Heart right ventricle (tissue), 16 donors: ENCODE results near the gene EFCAB7. TPM values are rescaled to one million over a fixed set of nuclear protein-coding genes. Genes with fewer than 3 reads are reported as not detected.

Source experiments
- ATAC-seq, 8 donors: fragments of 200-7000 bp; cut with Tn5 transposase; one replicate each; pipeline ENCODE4 v1.9.1; 2020; ENCODE audit warnings: mild to moderate bottlenecking in 8 of 8, moderate library complexity in 8 of 8, moderate number of reproducible peaks in 1 of 8
- DNase-seq, 2 donors: peaks; one replicate each; pipeline ENCODE4 v3.0.0-alpha.2; 2020
- H3K27ac ChIP-seq, 10 donors: fragments of 200-600 bp; sonication (generic) in 2 of 10; one replicate each; pipeline versions ENCODE4 v1.5.0 to v1.8.0; 2020 to 2022; ENCODE audit warnings: mild to moderate bottlenecking in 3 of 10
- H3K27me3 ChIP-seq, 7 donors: fragments of 200-600 bp; one replicate each; pipeline ENCODE4 v1.8.0; 2021 to 2022; ENCODE audit warnings: mild to moderate bottlenecking in 2 of 7
- H3K36me3 ChIP-seq, 9 donors: fragments of 200-600 bp; sonication (generic) in 1 of 9; one replicate each; pipeline versions ENCODE4 v1.5.0 to v1.8.0; 2020 to 2022; ENCODE audit warnings: mild to moderate bottlenecking in 2 of 9
- H3K4me1 ChIP-seq, 9 donors: fragments of 200-600 bp; sonication (generic) in 1 of 9; one replicate each; pipeline versions ENCODE4 v1.5.0 to v1.8.0; 2020 to 2022; ENCODE audit warnings: mild to moderate bottlenecking in 4 of 9
- H3K4me3 ChIP-seq, 10 donors: fragments of 200-600 bp; sonication (generic) in 2 of 10; one replicate each; pipeline versions ENCODE4 v1.5.0 to v1.8.0; 2020 to 2022; ENCODE audit warnings: mild to moderate bottlenecking in 7 of 10, moderate library complexity in 2 of 10
- H3K9me3 ChIP-seq, 11 donors: fragments of 200-600 bp in 10 of 11; sonication (generic) in 2 of 11; one replicate each; pipeline versions ENCODE4 v1.5.0 to v1.8.0; 2013 to 2022; ENCODE audit warnings: mild to moderate bottlenecking in 2 of 11, control low read depth in 1 of 11, moderate library complexity in 1 of 11
- CTCF ChIP-seq, 9 donors: fragments of 200-600 bp; sonication (generic) in 2 of 9; IDR thresholded peaks; one replicate each; pipeline versions ENCODE4 v1.5.0 to v1.8.0; 2021 to 2022; ENCODE audit warnings: antibody characterized with exemption in 9 of 9, mild to moderate bottlenecking in 5 of 9, moderate library complexity in 1 of 9
- WGBS, 2 donors: extraction: QIAGEN DNeasy Blood & Tissue Kit; methylation state at CpG; one replicate each; pipeline ENCODE4 v1.1.7; 2013; ENCODE audit warnings: inconsistent platforms in 1 of 2; 5-methylcytosine and 5-hydroxymethylcytosine counted together
- intact Hi-C, 10 donors: fragments of 100-400 bp; cut with DNase I; formaldehyde crosslinking; loops; one replicate each; pipeline versions ENCODE4 v1.11.1 to v1.14.2; 2022
- polyA plus RNA-seq, 2 donors: library from polyadenylated mRNA; stranded (reverse); fragments of 200-250 nt; gene quantifications; one replicate each; pipeline ENCODE4 v1.2.3, GENCODE V29; 2013
- total RNA-seq, 10 donors: library from RNA; stranded (reverse); fragmentation: NEBNext Ultra II Directional in 3 of 10; extraction: Animal tissue kit (Norgen Biotek cat#: 25700) in 3 of 10; gene quantifications; one replicate each; pipeline versions ENCODE4 v1.2.1 to v1.2.4, GENCODE V29; 2021 to 2023
- donor health status: Arrhythmogenic right ventricular cardiomyopathy.
- donor health status: ischemic (EF 13 %, LVEDD 7.1; RV severe dilation, severe dysfunction).
- donor health status: healthy with polysubstance abuse.
- donor health status: DM: no; HTN: yes; CAD: no.
- donor health status: DM: no; HTN: no; CAD: no.
- donor health status: ischemic (EF 25% LVEDD 6.9; RV normal size, moderate dysfunction).
- donor health status: ischemic (EF 25% LVEDD 5.7; RV mildly dilated, moderate dysfunction).
- donor health status: healthy.
- donor health status: DM: yes; HTN: yes; CAD: no.
- donor health status: Ischemic cardiomyopathy.
- donor health status: ischemic (EF 35%, LVEDD 5.7; RV mildly dilated, moderate dysfunction).
- donor health status: nonischemic (EF 11% LVEDD 7.7; RV severe dilation, severe dysfunction).
- donor health status: DM: yes; HTN: yes; CAD: no.
- donor health status: PGD.
- donor health status: ischemic (EF 29% LVEDD 5.4; RV normal size, mild dysfunction).
- donor health status: nonischemic (EF 23%, LVEDD 6.1; RV moderate dilation, normal function).

Gene EFCAB7
- total and polyA plus RNA-seq, 12 donors = 2.3 to 10.7 (median 8.1) TPM

DNA sequence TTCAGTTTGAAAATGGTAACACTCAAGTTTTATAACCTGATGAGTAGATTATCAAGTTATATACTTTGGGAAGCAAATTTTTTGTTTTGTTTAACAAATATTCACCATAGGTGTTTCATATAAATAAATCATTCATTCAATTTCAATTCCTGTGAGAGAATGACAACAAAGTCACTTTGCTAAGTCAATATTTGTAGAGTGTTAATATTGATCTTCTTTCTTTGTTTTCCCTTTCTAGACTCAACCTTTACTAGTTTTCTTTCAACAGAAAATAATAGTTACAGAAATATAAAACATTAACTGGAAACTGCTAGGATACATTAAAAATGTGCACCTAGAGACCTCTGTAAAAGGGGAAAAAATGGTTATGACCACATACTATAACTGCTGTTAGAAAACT lies 11.1 kb downstream of the EFCAB7 start:
- DNase-seq = no peak
- Histone ChIP-seq H3K27ac (no peak overlapping the region), H3K4me1 (no peaks in the 10 kb centered on the region), H3K9me3 (no peaks in the 10 kb centered on the region), H3K36me3 (peaks cover 0 to 74% (median 6%) of the 10 kb centered on the region in 9 donors), H3K4me3 (no peak overlapping the region), H3K27me3 (no peaks in the 10 kb centered on the region)
- ATAC-seq = no peak
- intact Hi-C loops = loop anchor here in 4 of 10 donors (10.0 kb wide), 3 partner anchors 70 to 700 kb away; no protein-coding TSS in a partner anchor
- TF ChIP-seq CTCF (IDR thresholded peaks at IDR 0.05) = no peak

GRCh38 chr1:63537006-63537405 lies 13.7 kb downstream of the EFCAB7 start:
- H3K27ac ChIP-seq = no peak overlapping the region
- H3K9me3 ChIP-seq = no peaks in the 10 kb centered on the region
- no peak for ATAC-seq
- H3K36me3 ChIP-seq = peaks cover 0 to 80% (median 6%) of the 10 kb centered on the region in 9 donors
- no peak overlapping the region for H3K4me3 ChIP-seq
- intact Hi-C loops = loop anchor here in 4 of 10 donors (10.0 kb wide), 3 partner anchors 72 to 702 kb away; no protein-coding TSS in a partner anchor
- no peaks in the 10 kb centered on the region for H3K27me3 ChIP-seq
- no peaks in the 10 kb centered on the region for H3K4me1 ChIP-seq
- 73 to 96% methylated on average over 2 of the region's 2 CpGs for WGBS, 2 donors
- DNase-seq = no peak
- TF ChIP-seq CTCF (IDR thresholded peaks at IDR 0.05) = no peak

DNA sequence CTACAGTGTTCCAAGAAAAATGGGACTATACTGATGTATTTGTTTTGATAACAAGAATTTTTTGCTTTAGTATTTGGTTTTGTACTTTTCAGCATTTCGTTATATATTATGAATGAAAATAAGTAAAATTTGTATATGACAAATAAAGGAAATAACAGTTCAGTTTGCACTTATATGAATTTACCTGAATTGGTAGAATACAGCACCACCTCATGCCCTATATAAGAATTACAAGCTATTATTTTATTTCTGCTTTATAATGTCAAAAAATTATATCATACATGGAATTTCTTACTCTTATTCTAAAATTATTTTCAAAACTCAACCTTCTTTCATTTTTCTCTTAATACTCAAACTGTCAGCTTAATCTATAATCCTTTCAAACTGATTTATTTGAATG lies 14.6 kb downstream of the EFCAB7 start:
- Histone ChIP-seq H3K9me3 (peaks cover 0 to 3% (median 0%) of the 10 kb centered on the region in 11 donors), H3K4me1 (no peaks in the 10 kb centered on the region), H3K27ac (no peak overlapping the region), H3K27me3 (no peaks in the 10 kb centered on the region), H3K4me3 (no peak overlapping the region), H3K36me3 (peaks cover 0 to 80% (median 6%) of the 10 kb centered on the region in 9 donors)
- 78 to 88% methylated on average over 1 of the region's 1 CpG for WGBS, 2 donors
- no peak for ATAC-seq
- no peak for DNase-seq
- intact Hi-C loops = loop anchor here in 4 of 10 donors (10.0 kb wide), 3 partner anchors 73 to 703 kb away; no protein-coding TSS in a partner anchor
- peak in 8 of 9 donors; percentile 4 to 62 (median 46) for TF ChIP-seq CTCF (IDR thresholded peaks at IDR 0.05)

DNA sequence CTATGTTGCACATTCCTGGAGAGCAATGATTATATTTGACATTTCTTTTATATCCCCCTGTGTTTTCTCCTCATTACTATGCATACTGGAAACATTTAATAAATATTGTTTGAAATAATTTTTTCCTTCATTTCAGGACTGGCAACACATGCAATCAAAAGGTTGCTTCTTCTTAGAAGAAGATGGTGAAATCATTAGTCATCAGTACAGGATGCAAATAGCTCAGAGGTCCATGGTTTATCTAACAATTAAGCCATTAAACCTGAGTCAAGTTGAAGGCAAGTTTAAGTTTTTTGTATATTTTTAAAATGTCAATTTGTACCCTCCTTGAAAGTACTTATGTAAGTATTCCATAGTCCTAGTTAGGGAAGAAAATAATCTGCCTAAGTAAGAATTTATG lies 22.5 kb downstream of the EFCAB7 start:
- intact Hi-C loops = no loop called here
- ATAC-seq (no peak), DNase-seq (no peak)
- peaks cover 0 to 6% (median 0%) of the 10 kb centered on the region in 11 donors for H3K9me3 ChIP-seq
- H3K27ac ChIP-seq = no peak overlapping the region
- H3K4me3 ChIP-seq = no peak overlapping the region
- no peaks in the 10 kb centered on the region for H3K27me3 ChIP-seq
- H3K4me1 ChIP-seq = no peaks in the 10 kb centered on the region
- TF ChIP-seq CTCF (IDR thresholded peaks at IDR 0.05) = no peak
- H3K36me3 ChIP-seq = peaks cover 0 to 91% (median 0%) of the 10 kb centered on the region in 9 donors
